ENCODE measurements around the gene KAZN. TPM values are rescaled to one million over a fixed set of nuclear protein-coding genes. Genes with fewer than 3 reads are reported as not detected.

KAZN gene
- total and polyA plus RNA-seq, 9 donors: 10.1 to 56.4 (median 27.9) TPM

- Histone ChIP-seq H3K9me3 (no peaks in the 10 kb centered on the region), H3K27ac (no peak overlapping the region), H3K36me3 (no peaks in the 10 kb centered on the region), H3K4me1 (ENCODE audit: insufficient read depth) (no peaks in the 10 kb centered on the region), H3K4me3 (no peak overlapping the region), H3K27me3 (no peaks in the 10 kb centered on the region)
- intact Hi-C loops (cut with DNase I): no loop called here
- TF ChIP-seq CTCF (IDR thresholded peaks at IDR 0.05) (no peak), POLR2A (IDR thresholded peaks at IDR 0.05) (no peak), EP300 (IDR thresholded peaks at IDR 0.05) (no peak)
- no peak for DNase-seq
- WGBS, 3 donors: 86 to 89% (median 87%) methylated on average over 4 of the region's 4 CpGs
These were observed 12.3 kb downstream of the KAZN start for GRCh38 chr1:14610761-14611160.

- Histone ChIP-seq H3K4me1 (ENCODE audit: insufficient read depth) (no peaks in the 10 kb centered on the region), H3K27ac (no peak overlapping the region), H3K4me3 (no peak overlapping the region), H3K27me3 (no peaks in the 10 kb centered on the region), H3K36me3 (no peaks in the 10 kb centered on the region), H3K9me3 (no peaks in the 10 kb centered on the region)
- intact Hi-C loops (cut with DNase I): no loop called here
- TF ChIP-seq EP300 (IDR thresholded peaks at IDR 0.05): no peak
- no peak for TF ChIP-seq CTCF (IDR thresholded peaks at IDR 0.05)
- TF ChIP-seq POLR2A (IDR thresholded peaks at IDR 0.05): no peak
- DNase-seq: no peak
- WGBS, 3 donors: 88 to 93% (median 92%) methylated on average over 3 of the region's 3 CpGs
These were observed 13.3 kb downstream of the KAZN start for GRCh38 chr1:14611792-14612191.

- 96 to 98% (median 97%) methylated on average over 5 of the region's 5 CpGs for WGBS, 3 donors
- Histone ChIP-seq H3K27me3 (no peaks in the 10 kb centered on the region), H3K9me3 (no peaks in the 10 kb centered on the region), H3K4me1 (ENCODE audit: insufficient read depth) (no peaks in the 10 kb centered on the region), H3K27ac (no peak overlapping the region), H3K4me3 (no peak overlapping the region), H3K36me3 (no peaks in the 10 kb centered on the region)
- intact Hi-C loops (cut with DNase I): no loop called here
- TF ChIP-seq EP300 (IDR thresholded peaks at IDR 0.05) (no peak), POLR2A (IDR thresholded peaks at IDR 0.05) (no peak), CTCF (IDR thresholded peaks at IDR 0.05) (no peak)
- no peak for DNase-seq
These were observed 13.8 kb downstream of the KAZN start for GRCh38 chr1:14612256-14612655.

- H3K27ac ChIP-seq: no peak overlapping the region
- H3K36me3 ChIP-seq: no peaks in the 10 kb centered on the region
- no peak for DNase-seq
- H3K4me3 ChIP-seq: no peak overlapping the region
- H3K4me1 ChIP-seq (ENCODE audit: insufficient read depth): no peaks in the 10 kb centered on the region
- no peaks in the 10 kb centered on the region for H3K9me3 ChIP-seq
- TF ChIP-seq POLR2A (IDR thresholded peaks at IDR 0.05): no peak
- no peak for TF ChIP-seq EP300 (IDR thresholded peaks at IDR 0.05)
- TF ChIP-seq CTCF (IDR thresholded peaks at IDR 0.05): no peak
- WGBS, 3 donors: 66 to 69% (median 67%) methylated on average over 3 of the region's 3 CpGs
- intact Hi-C loops (cut with DNase I): no loop called here
- H3K27me3 ChIP-seq: no peaks in the 10 kb centered on the region
These were observed 15.4 kb downstream of the KAZN start for GRCh38 chr1:14613926-14614325.

- Histone ChIP-seq H3K27ac (no peak overlapping the region), H3K9me3 (no peaks in the 10 kb centered on the region), H3K36me3 (no peaks in the 10 kb centered on the region), H3K4me3 (no peak overlapping the region), H3K4me1 (ENCODE audit: insufficient read depth) (no peaks in the 10 kb centered on the region), H3K27me3 (no peaks in the 10 kb centered on the region)
- no peak for TF ChIP-seq EP300 (IDR thresholded peaks at IDR 0.05)
- no peak for TF ChIP-seq CTCF (IDR thresholded peaks at IDR 0.05)
- no peak for TF ChIP-seq POLR2A (IDR thresholded peaks at IDR 0.05)
- DNase-seq: no peak
- WGBS, 3 donors: 86 to 89% (median 86%) methylated on average over 6 of the region's 6 CpGs
- intact Hi-C loops (cut with DNase I): no loop called here
These were observed 15.9 kb downstream of the KAZN start for GRCh38 chr1:14614341-14614740.
